Measurements from ENCODE around the gene GPSM3. TPM values are rescaled to one million over a fixed set of nuclear protein-coding genes. Genes with fewer than 3 reads are reported as not detected.
"Not testable (repeated sequence)": the region's sequence is repeated elsewhere in the genome, so short reads cannot be mapped to it uniquely, and the experiment has no call there.

The GPSM3 gene
- total RNA-seq, 1 donor from 2014 or later, result 49.0 TPM

DNA sequence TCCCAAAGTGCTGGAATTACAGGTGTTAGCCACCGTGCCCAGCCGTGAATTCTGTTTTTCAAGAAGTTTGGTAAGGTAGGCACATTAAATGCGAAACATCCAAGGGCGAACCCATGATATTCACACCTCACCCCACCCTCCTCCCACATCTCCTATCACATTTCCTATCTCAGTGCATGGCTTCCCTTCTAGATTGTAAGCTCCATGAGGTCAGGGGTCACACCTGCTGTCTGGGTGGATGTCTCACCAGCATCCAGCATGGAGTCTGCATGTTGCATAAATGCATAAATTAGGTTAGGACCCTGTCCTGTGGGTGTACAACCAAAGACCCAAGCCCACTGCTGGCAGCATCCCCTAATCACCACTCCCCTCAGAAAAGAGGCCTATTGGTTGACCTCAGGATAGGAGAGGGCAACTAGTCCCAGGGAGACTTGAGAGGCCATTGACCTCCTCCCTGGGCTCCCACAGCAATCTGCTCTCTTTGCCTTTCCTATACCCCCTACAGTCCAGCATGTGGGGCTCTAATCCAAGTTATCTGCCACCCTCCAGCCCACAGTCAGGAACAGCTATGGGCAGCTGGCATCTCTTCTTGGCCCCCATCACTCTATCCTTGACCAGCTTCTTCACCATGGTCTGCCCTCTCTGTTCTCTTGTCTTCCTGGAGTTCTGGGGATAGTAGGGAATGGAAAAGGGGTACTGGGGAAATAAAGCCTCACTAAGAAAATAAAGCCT, 44.9 kb downstream of the GPSM3 start:
- Mint-ChIP-seq H3K27ac (ENCODE audit: unreplicated experiment) (peak overlapping the region; percentile 42), H3K4me1 (ENCODE audit: unreplicated experiment) (peaks cover 31% of the 10 kb centered on the region), H3K36me3 (ENCODE audit: low read depth, unreplicated experiment) (peaks cover 7% of the 10 kb centered on the region), H3K27me3 (ENCODE audit: unreplicated experiment) (peaks cover 23% of the 10 kb centered on the region), H3K4me3 (ENCODE audit: unreplicated experiment) (peak overlapping the region; percentile 82), H3K9me3 (ENCODE audit: unreplicated experiment) (no peaks in the 10 kb centered on the region)
- TF ChIP-seq, protein P1, sequence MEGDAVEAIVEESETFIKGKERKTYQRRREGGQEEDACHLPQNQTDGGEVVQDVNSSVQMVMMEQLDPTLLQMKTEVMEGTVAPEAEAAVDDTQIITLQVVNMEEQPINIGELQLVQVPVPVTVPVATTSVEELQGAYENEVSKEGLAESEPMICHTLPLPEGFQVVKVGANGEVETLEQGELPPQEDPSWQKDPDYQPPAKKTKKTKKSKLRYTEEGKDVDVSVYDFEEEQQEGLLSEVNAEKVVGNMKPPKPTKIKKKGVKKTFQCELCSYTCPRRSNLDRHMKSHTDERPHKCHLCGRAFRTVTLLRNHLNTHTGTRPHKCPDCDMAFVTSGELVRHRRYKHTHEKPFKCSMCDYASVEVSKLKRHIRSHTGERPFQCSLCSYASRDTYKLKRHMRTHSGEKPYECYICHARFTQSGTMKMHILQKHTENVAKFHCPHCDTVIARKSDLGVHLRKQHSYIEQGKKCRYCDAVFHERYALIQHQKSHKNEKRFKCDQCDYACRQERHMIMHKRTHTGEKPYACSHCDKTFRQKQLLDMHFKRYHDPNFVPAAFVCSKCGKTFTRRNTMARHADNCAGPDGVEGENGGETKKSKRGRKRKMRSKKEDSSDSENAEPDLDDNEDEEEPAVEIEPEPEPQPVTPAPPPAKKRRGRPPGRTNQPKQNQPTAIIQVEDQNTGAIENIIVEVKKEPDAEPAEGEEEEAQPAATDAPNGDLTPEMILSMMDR (IDR thresholded peaks at IDR 0.05; ENCODE audit: unreplicated experiment), result no peak
- no peak for DNase-seq (ENCODE audit: low spot score)

DNA sequence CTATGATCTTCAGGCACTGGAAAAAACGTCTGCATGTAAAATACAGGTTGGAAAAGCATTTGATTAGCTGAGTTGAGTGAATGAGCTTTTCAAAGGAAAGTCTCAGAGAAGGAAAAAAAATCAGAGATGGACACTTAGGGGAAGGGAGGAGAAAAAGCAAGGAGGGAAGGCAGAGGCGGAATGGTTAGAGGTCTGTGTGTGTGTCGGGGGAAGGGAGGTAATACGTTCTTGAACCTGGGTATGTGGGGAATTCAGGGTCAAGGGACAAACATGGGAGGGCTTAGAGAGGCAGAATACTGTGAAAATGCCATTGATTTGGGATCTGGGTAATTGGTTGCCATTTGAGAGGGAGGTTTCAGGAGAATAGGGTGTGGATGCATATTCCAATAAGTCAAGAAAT, 45.8 kb downstream of the GPSM3 start:
- no peak overlapping the region for H3K27ac Mint-ChIP-seq (ENCODE audit: unreplicated experiment)
- H3K4me3 Mint-ChIP-seq (ENCODE audit: unreplicated experiment), result no peak overlapping the region
- TF ChIP-seq, protein P1 (IDR thresholded peaks at IDR 0.05; ENCODE audit: unreplicated experiment), result no peak
- DNase-seq (ENCODE audit: low spot score), result no peak
- no peaks in the 10 kb centered on the region for H3K9me3 Mint-ChIP-seq (ENCODE audit: unreplicated experiment)
- peaks cover 23% of the 10 kb centered on the region for H3K27me3 Mint-ChIP-seq (ENCODE audit: unreplicated experiment)
- H3K4me1 Mint-ChIP-seq (ENCODE audit: unreplicated experiment), result peaks cover 26% of the 10 kb centered on the region
- H3K36me3 Mint-ChIP-seq (ENCODE audit: low read depth, unreplicated experiment), result peaks cover 7% of the 10 kb centered on the region

DNA sequence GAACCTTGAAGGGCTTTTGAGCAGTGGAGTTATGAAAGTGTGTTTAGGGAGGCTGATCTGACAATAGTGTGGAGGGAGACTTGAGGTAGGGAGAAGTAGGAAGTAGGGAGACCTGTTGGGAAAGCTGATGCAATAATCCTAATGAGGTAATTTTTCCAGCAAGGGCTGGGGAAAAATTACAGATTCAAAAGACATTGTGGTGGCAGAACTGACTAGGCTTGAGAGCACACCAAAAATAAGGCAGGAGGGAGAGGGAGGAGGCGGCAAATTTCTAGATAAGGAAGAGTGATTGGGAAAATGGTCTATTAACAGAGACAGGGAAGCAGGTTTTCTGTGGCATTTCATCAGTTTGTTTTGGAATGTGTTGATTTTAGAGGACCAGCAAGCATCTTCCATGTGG, 46.2 kb downstream of the GPSM3 start:
- Mint-ChIP-seq H3K27ac (ENCODE audit: unreplicated experiment) (no peak overlapping the region), H3K4me1 (ENCODE audit: unreplicated experiment) (peaks cover 24% of the 10 kb centered on the region), H3K9me3 (ENCODE audit: unreplicated experiment) (no peaks in the 10 kb centered on the region), H3K4me3 (ENCODE audit: unreplicated experiment) (no peak overlapping the region), H3K27me3 (ENCODE audit: unreplicated experiment) (peaks cover 23% of the 10 kb centered on the region), H3K36me3 (ENCODE audit: low read depth, unreplicated experiment) (peaks cover 7% of the 10 kb centered on the region)
- TF ChIP-seq, protein P1 (IDR thresholded peaks at IDR 0.05; ENCODE audit: unreplicated experiment), result no peak
- DNase-seq (ENCODE audit: low spot score), result no peak

DNA sequence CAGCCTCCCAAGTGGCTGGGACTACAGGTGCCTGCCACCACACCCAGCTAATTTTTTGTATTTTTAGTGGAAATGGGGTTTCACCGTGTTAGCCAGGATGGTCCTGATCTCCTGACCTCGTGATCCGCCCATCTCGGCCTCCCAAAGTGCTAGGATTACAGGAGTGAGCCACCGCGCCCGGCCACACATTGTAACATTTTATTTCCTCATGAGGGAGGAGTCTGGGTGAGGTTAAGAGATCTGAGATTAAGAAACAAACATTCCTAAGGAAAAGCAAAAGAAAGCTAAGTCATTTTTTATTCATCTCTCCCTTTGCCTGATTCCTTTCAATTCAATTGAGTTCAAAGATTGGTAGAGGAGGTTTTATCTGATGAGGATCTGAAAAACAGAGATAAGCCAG, 48.2 kb downstream of the GPSM3 start:
- H3K4me3 Mint-ChIP-seq (ENCODE audit: unreplicated experiment); H3K27ac Mint-ChIP-seq (ENCODE audit: unreplicated experiment); H3K9me3 Mint-ChIP-seq (ENCODE audit: unreplicated experiment); DNase-seq (ENCODE audit: low spot score); H3K36me3 Mint-ChIP-seq (ENCODE audit: low read depth, unreplicated experiment): not testable (repeated sequence)
- Mint-ChIP-seq H3K27me3 (ENCODE audit: unreplicated experiment) (peaks cover 14% of the 10 kb centered on the region), H3K4me1 (ENCODE audit: unreplicated experiment) (peaks cover 13% of the 10 kb centered on the region)

Small RNA genes within 50 kb of the gene (microRNA-seq; reads per million reads assigned to microRNA genes)
- gene MIR6721 (ENCODE audit: unreplicated experiment), result 8.8 reads per million, percentile 57 among the genes with 10 or more reads in this experiment
- not detected for gene MIR6833 (ENCODE audit: unreplicated experiment)

Other genes with a start within 250 kb of the GPSM3 start
- not detected for gene CFB, start 246.5 kb downstream of the GPSM3 start, total RNA-seq (ENCODE audit: unreplicated experiment)
- 47.8 TPM for gene NELFE, start 233.7 kb downstream of the GPSM3 start, total RNA-seq (ENCODE audit: unreplicated experiment)
- gene SKIC2, start 233.5 kb downstream of the GPSM3 start, total RNA-seq (ENCODE audit: unreplicated experiment), result 63.4 TPM
- gene DXO, start 220.5 kb downstream of the GPSM3 start, total RNA-seq (ENCODE audit: unreplicated experiment), result 12.6 TPM
- 6.1 TPM for gene C4A, start 210.6 kb downstream of the GPSM3 start, total RNA-seq (ENCODE audit: unreplicated experiment)
- 4.6 TPM for gene C4B, start 177.8 kb downstream of the GPSM3 start, total RNA-seq (ENCODE audit: unreplicated experiment)
- gene CYP21A2, start 154.2 kb downstream of the GPSM3 start, total RNA-seq (ENCODE audit: unreplicated experiment), result 0.44 TPM
- gene TNXB, start 83.3 kb downstream of the GPSM3 start, total RNA-seq (ENCODE audit: unreplicated experiment), result 7.5 TPM
- gene ATF6B, start 64.4 kb downstream of the GPSM3 start, total RNA-seq (ENCODE audit: unreplicated experiment), result 72.9 TPM
- gene FKBPL, start 62.4 kb downstream of the GPSM3 start, total RNA-seq (ENCODE audit: unreplicated experiment), result 5.2 TPM
- 2.1 TPM for gene PRRT1, start 40.7 kb downstream of the GPSM3 start, total RNA-seq (ENCODE audit: unreplicated experiment)
- 44.4 TPM for gene PPT2, start 38.5 kb downstream of the GPSM3 start, total RNA-seq (ENCODE audit: unreplicated experiment)
- 37.4 TPM for gene EGFL8, start 28.0 kb downstream of the GPSM3 start, total RNA-seq (ENCODE audit: unreplicated experiment)
- 93.3 TPM for gene AGPAT1, start 16.6 kb downstream of the GPSM3 start, total RNA-seq (ENCODE audit: unreplicated experiment)
- gene RNF5, start 14.2 kb downstream of the GPSM3 start, total RNA-seq (ENCODE audit: unreplicated experiment), result 44.4 TPM
- 42.2 TPM for gene AGER, start 8.4 kb downstream of the GPSM3 start, total RNA-seq (ENCODE audit: unreplicated experiment)
- gene PBX2, start 2.4 kb downstream of the GPSM3 start, total RNA-seq (ENCODE audit: unreplicated experiment), result 308 TPM
- 151 TPM for gene NOTCH4, start 31.4 kb upstream of the GPSM3 start, total RNA-seq (ENCODE audit: unreplicated experiment)
- gene TSBP1, start 179.3 kb upstream of the GPSM3 start, total RNA-seq (ENCODE audit: unreplicated experiment), result not detected
- gene BTNL2, start 214.5 kb upstream of the GPSM3 start, total RNA-seq (ENCODE audit: unreplicated experiment), result not detected
- gene HLA-DRA, start 247.2 kb upstream of the GPSM3 start, total RNA-seq (ENCODE audit: unreplicated experiment), result 0.28 TPM

Measured in endothelial cell (in vitro differentiated cells).